Measurements from ENCODE around the gene MPST. TPM values are rescaled to one million over a fixed set of nuclear protein-coding genes. Genes with fewer than 3 reads are reported as not detected.

Gene MPST
- total RNA-seq, 1 experiment from 2014 or later, result 66.6 TPM

- Histone ChIP-seq H3K27ac (ENCODE audit: low read depth, low read length, poor library complexity, severe bottlenecking) (no peak overlapping the region), H3K4me3 (ENCODE audit: low read depth, low read length, poor library complexity, severe bottlenecking) (no peak overlapping the region), H3K36me3 (ENCODE audit: insufficient read depth, low read length, poor library complexity, severe bottlenecking) (no peaks in the 10 kb centered on the region), H3K9me3 (ENCODE audit: low read depth, low read length, poor library complexity, severe bottlenecking) (no peaks in the 10 kb centered on the region), H3K4me1 (ENCODE audit: insufficient read depth, low read length, poor library complexity, severe bottlenecking) (no peaks in the 10 kb centered on the region), H3K27me3 (replicated peaks; ENCODE audit: insufficient read depth, low read depth, low read length, poor library complexity) (peaks cover 12% of the 10 kb centered on the region)
- TF ChIP-seq EZH2 (IDR thresholded peaks at IDR 0.05; ENCODE audit: borderline replicate concordance, low read depth, low read length, poor library complexity, severe bottlenecking) (no peak), CTCF (conservative IDR thresholded peaks at IDR 0.05; ENCODE audit: low read depth, low read length) (no peak)
- ChIA-PET CTCF (no interaction called here), POLR2A (ENCODE audit: low non-redundant PET) (no interaction called here)
- no peak for DNase-seq (ENCODE audit: low spot score)
- intact Hi-C loops (cut with micrococcal nuclease; ENCODE audit: unreplicated experiment), result no loop called here
- BruUV-seq (replicated peaks), result no TSS peak
Observed at GRCh38 chr22:37009490-37009889, 10.1 kb upstream of the MPST start.

GRCh38 chr22:37010174-37010573 lies 9.4 kb upstream of the MPST start:
- H3K27me3 ChIP-seq (replicated peaks; ENCODE audit: insufficient read depth, low read depth, low read length, poor library complexity), result peaks cover 12% of the 10 kb centered on the region
- no peaks in the 10 kb centered on the region for H3K9me3 ChIP-seq (ENCODE audit: low read depth, low read length, poor library complexity, severe bottlenecking)
- no peaks in the 10 kb centered on the region for H3K36me3 ChIP-seq (ENCODE audit: insufficient read depth, low read length, poor library complexity, severe bottlenecking)
- H3K4me1 ChIP-seq (ENCODE audit: insufficient read depth, low read length, poor library complexity, severe bottlenecking), result no peaks in the 10 kb centered on the region
- DNase-seq (ENCODE audit: low spot score), result no peak
- H3K27ac ChIP-seq (ENCODE audit: low read depth, low read length, poor library complexity, severe bottlenecking), result no peak overlapping the region
- H3K4me3 ChIP-seq (ENCODE audit: low read depth, low read length, poor library complexity, severe bottlenecking), result no peak overlapping the region
- intact Hi-C loops (cut with micrococcal nuclease; ENCODE audit: unreplicated experiment), result no loop called here
- TF ChIP-seq CTCF (conservative IDR thresholded peaks at IDR 0.05; ENCODE audit: low read depth, low read length), result no peak
- no peak for TF ChIP-seq EZH2 (IDR thresholded peaks at IDR 0.05; ENCODE audit: borderline replicate concordance, low read depth, low read length, poor library complexity, severe bottlenecking)
- POLR2A ChIA-PET (ENCODE audit: low non-redundant PET), result no interaction called here
- CTCF ChIA-PET, result no interaction called here
- BruUV-seq (replicated peaks), result no TSS peak

GRCh38 chr22:37010976-37011375 lies 8.6 kb upstream of the MPST start:
- Histone ChIP-seq H3K9me3 (ENCODE audit: low read depth, low read length, poor library complexity, severe bottlenecking) (no peaks in the 10 kb centered on the region), H3K4me3 (ENCODE audit: low read depth, low read length, poor library complexity, severe bottlenecking) (no peak overlapping the region), H3K27ac (ENCODE audit: low read depth, low read length, poor library complexity, severe bottlenecking) (no peak overlapping the region), H3K36me3 (ENCODE audit: insufficient read depth, low read length, poor library complexity, severe bottlenecking) (no peaks in the 10 kb centered on the region), H3K27me3 (replicated peaks; ENCODE audit: insufficient read depth, low read depth, low read length, poor library complexity) (peaks cover 9% of the 10 kb centered on the region), H3K4me1 (ENCODE audit: insufficient read depth, low read length, poor library complexity, severe bottlenecking) (no peaks in the 10 kb centered on the region)
- TF ChIP-seq EZH2 (IDR thresholded peaks at IDR 0.05; ENCODE audit: borderline replicate concordance, low read depth, low read length, poor library complexity, severe bottlenecking), result no peak
- TF ChIP-seq CTCF (conservative IDR thresholded peaks at IDR 0.05; ENCODE audit: low read depth, low read length), result no peak
- no peak for DNase-seq (ENCODE audit: low spot score)
- intact Hi-C loops (cut with micrococcal nuclease; ENCODE audit: unreplicated experiment), result no loop called here
- CTCF ChIA-PET, result no interaction called here
- POLR2A ChIA-PET (ENCODE audit: low non-redundant PET), result no interaction called here
- BruUV-seq (replicated peaks), result no TSS peak

All from A673 (cell line).